Activated CD8-positive, alpha-beta memory T cell treated with anti-CD3 and anti-CD28 coated beads for 1 hour (primary cell): ENCODE data around the gene U2SURP.

Experiments
- DNase-seq, 2 donors: peaks; one replicate each; pipeline ENCODE4 v3.0.0-alpha.2; 2020; ENCODE audit warnings: low read depth in 1 of 2; ENCODE audit errors: extremely low read depth in 1 of 2

Gene U2SURP

GRCh38 chr3:143001369-143002082 is at the start of gene U2SURP:
Gene U2SURP, plus strand, starts transcription at chr3:143001570. Its CDS starts 59 bp downstream, at chr3:143001629.
- peak; percentile 75 to 80 for DNase-seq

- no peak for DNase-seq
Observed at GRCh38 chr3:142951794-142952193, 49.6 kb upstream of the U2SURP start.

GRCh38 chr3:142952272-142953193 is 48.8 kb upstream of the U2SURP start:
- DNase-seq, result no peak

- no peak for DNase-seq
Observed at GRCh38 chr3:142953443-142953842, 47.9 kb upstream of the U2SURP start.

- DNase-seq, result no peak
Observed at GRCh38 chr3:142958707-142959106, 42.7 kb upstream of the U2SURP start.

- DNase-seq, result no peak
Observed at GRCh38 chr3:142960322-142960850, 41.0 kb upstream of the U2SURP start.

- DNase-seq, result no peak
Observed at GRCh38 chr3:142961539-142961938, 39.8 kb upstream of the U2SURP start.

- no peak for DNase-seq
Observed at GRCh38 chr3:142962175-142962519, 39.2 kb upstream of the U2SURP start.

- DNase-seq, result no peak
Observed at GRCh38 chr3:142962520-142963233, 38.7 kb upstream of the U2SURP start.

GRCh38 chr3:142963234-142963515 is 38.2 kb upstream of the U2SURP start:
- no peak for DNase-seq

- DNase-seq, result no peak
Observed at GRCh38 chr3:142963516-142964448, 37.6 kb upstream of the U2SURP start, which contains the start of gene PAQR9. Gene PAQR9, minus strand, starts transcription at chr3:142963674. Its CDS starts 338 bp downstream, at chr3:142963336.

- DNase-seq, result no peak
Observed at GRCh38 chr3:142965581-142965980, 35.8 kb upstream of the U2SURP start.

- DNase-seq, result no peak
Observed at GRCh38 chr3:142966808-142967207, 34.6 kb upstream of the U2SURP start.

GRCh38 chr3:142968319-142969025 is 32.9 kb upstream of the U2SURP start:
- DNase-seq, result no peak

GRCh38 chr3:142971431-142971830 is 29.9 kb upstream of the U2SURP start:
- no peak for DNase-seq

GRCh38 chr3:142972092-142972753 is 29.1 kb upstream of the U2SURP start:
- DNase-seq, result no peak

- no peak for DNase-seq
Observed at GRCh38 chr3:142973217-142974009, 28.0 kb upstream of the U2SURP start.

- no peak for DNase-seq
Observed at GRCh38 chr3:142975316-142975995, 25.9 kb upstream of the U2SURP start.
